CD14-positive monocyte (primary cell): Measurements from ENCODE around the gene LZTFL1. TPM values are rescaled to one million over a fixed set of nuclear protein-coding genes. Genes with fewer than 3 reads are reported as not detected.
"Not testable (repeated sequence)": the region's sequence is repeated elsewhere in the genome, so short reads cannot be mapped to it uniquely, and the experiment has no call there.

Source experiments
- DNase-seq, 3 donors: peaks; one replicate each; pipeline ENCODE4 v3.0.0-alpha.2; 2011 to 2022
- H2AFZ ChIP-seq: 2 replicates; pipeline ENCODE4 v1.6.0; 2012; ENCODE audit warnings: mild to moderate bottlenecking, low read depth, low read length, inconsistent platforms; ENCODE audit not compliant: insufficient read depth, poor library complexity, severe bottlenecking
- H3K27ac ChIP-seq, 2 donors: 1 replicate in 1 of 2; 2 replicates in 1 of 2; pipeline ENCODE4 v1.5.1; 2012 to 2013; ENCODE audit warnings: low read length in 2 of 2, control low read depth in 1 of 2, inconsistent platforms in 1 of 2, low read depth in 1 of 2, mild to moderate bottlenecking in 1 of 2
- H3K27me3 ChIP-seq, 2 donors: one replicate each; pipeline versions ENCODE4 v1.6.0 to v1.6.1; 2011 to 2013; ENCODE audit warnings: low read length in 2 of 2; ENCODE audit not compliant: control insufficient read depth in 2 of 2, insufficient read depth in 2 of 2
- H3K36me3 ChIP-seq, 2 donors: replicated peaks in 1 of 2; 1 replicate in 1 of 2; 2 replicates in 1 of 2; pipeline versions ENCODE4 v1.5.1 to v1.6.1; 2012 to 2013; ENCODE audit warnings: low read length in 2 of 2, control low read depth in 1 of 2, inconsistent platforms in 1 of 2, mild to moderate bottlenecking in 1 of 2; ENCODE audit not compliant: insufficient read depth in 2 of 2, control insufficient read depth in 1 of 2
- H3K4me1 ChIP-seq, 2 donors: 1 replicate in 1 of 2; 2 replicates in 1 of 2; pipeline versions ENCODE4 v1.5.1 to v1.6.1; 2012 to 2013; ENCODE audit warnings: low read length in 2 of 2, control low read depth in 1 of 2, inconsistent platforms in 1 of 2, mild to moderate bottlenecking in 1 of 2, moderate library complexity in 1 of 2; ENCODE audit not compliant: insufficient read depth in 2 of 2, control insufficient read depth in 1 of 2
- H3K4me2 ChIP-seq: replicated peaks from 2 replicates; pipeline ENCODE3; 2012; ENCODE audit warnings: low read length, moderate library complexity, mild to moderate bottlenecking; ENCODE audit not compliant: poor library complexity, severe bottlenecking; ENCODE audit errors: extremely low read depth
- H3K4me3 ChIP-seq, 3 experiments: fragments of 200-600 bp in 1 of 3; sonication (generic) in 1 of 3; replicated peaks in 1 of 3; 1 replicate in 2 of 3; 2 replicates in 1 of 3; pipeline ENCODE4 v1.5.1; 2011 to 2013; ENCODE audit warnings: low read length in 3 of 3, mild to moderate bottlenecking in 3 of 3, control low read depth in 2 of 3, low read depth in 2 of 3, inconsistent platforms in 1 of 3, moderate library complexity in 1 of 3
- H3K79me2 ChIP-seq: 2 replicates; pipeline ENCODE4 v1.6.0; 2012; ENCODE audit warnings: mild to moderate bottlenecking, control low read depth, inconsistent platforms, low read length, moderate library complexity; ENCODE audit not compliant: insufficient read depth
- H3K9ac ChIP-seq: 2 replicates; pipeline ENCODE4 v1.6.0; 2017; ENCODE audit warnings: low read length, mild to moderate bottlenecking; ENCODE audit not compliant: insufficient read depth, poor library complexity, severe bottlenecking
- H3K9me3 ChIP-seq, 2 donors: replicated peaks in 1 of 2; 1 replicate in 1 of 2; 2 replicates in 1 of 2; pipeline versions ENCODE4 v1.5.1 to v1.6.1; 2012 to 2013; ENCODE audit warnings: low read length in 2 of 2, control low read depth in 1 of 2; ENCODE audit not compliant: control insufficient read depth in 1 of 2, insufficient read depth in 1 of 2
- H4K20me1 ChIP-seq: 2 replicates; pipeline ENCODE4 v1.6.0; 2012; ENCODE audit warnings: mild to moderate bottlenecking, low read length, control low read depth, moderate library complexity; ENCODE audit not compliant: insufficient read depth
- H3K27ac Mint-ChIP-seq, 7 donors: one replicate each; pipeline ENCODE4 v1.8.0; 2020; ENCODE audit warnings: mild to moderate bottlenecking in 7 of 7, mixed read lengths in 7 of 7, moderate library complexity in 6 of 7, inconsistent platforms in 2 of 7
- H3K27me3 Mint-ChIP-seq, 3 donors: one replicate each; pipeline ENCODE4 v1.8.0; 2021 to 2022; ENCODE audit warnings: low read depth in 3 of 3, mild to moderate bottlenecking in 3 of 3, mixed read lengths in 3 of 3, moderate library complexity in 3 of 3, inconsistent platforms in 1 of 3
- H3K36me3 Mint-ChIP-seq, 2 donors: one replicate each; pipeline ENCODE4 v1.8.0; 2020; ENCODE audit warnings: mixed read lengths in 2 of 2, inconsistent platforms in 1 of 2, mild to moderate bottlenecking in 1 of 2
- H3K4me1 Mint-ChIP-seq: one replicate; pipeline ENCODE4 v1.8.0; 2020; ENCODE audit warnings: mild to moderate bottlenecking, mixed read lengths
- H3K4me3 Mint-ChIP-seq, 2 donors: one replicate each; pipeline ENCODE4 v1.8.0; 2020; ENCODE audit warnings: mild to moderate bottlenecking in 2 of 2, mixed read lengths in 2 of 2, moderate library complexity in 1 of 2
- H3K9me3 Mint-ChIP-seq, 7 donors: one replicate each; pipeline ENCODE4 v1.8.0; 2020 to 2022; ENCODE audit warnings: mixed read lengths in 7 of 7, mild to moderate bottlenecking in 6 of 7, moderate library complexity in 6 of 7, inconsistent platforms in 2 of 7
- CTCF ChIP-seq: fragments of 200-600 bp; IDR thresholded peaks from one replicate; pipeline ENCODE4 v1.8.0; 2022; ENCODE audit warnings: antibody characterized with exemption, mild to moderate bottlenecking
- WGBS: methylation state at CpG from one replicate; pipeline ENCODE4 v1.1.5; 2013; ENCODE audit warnings: missing lambda C conversion rate; ENCODE audit not compliant: insufficient coverage; 5-methylcytosine and 5-hydroxymethylcytosine counted together
- intact Hi-C, 2 donors: fragments of 100-400 bp; cut with micrococcal nuclease; formaldehyde crosslinking; loops; one replicate each; pipeline versions ENCODE4 v1.15.0 to v1.15.1; 2023
- polyA plus RNA-seq, 3 donors: library from polyadenylated mRNA; depleted of rRNA in 1 of 3; unstranded in 2 of 3; stranded (reverse) in 1 of 3; fragments of 300-500 nt in 2 of 3; fragments of >200 nt in 1 of 3; fragmentation: Illumina TruSeq in 2 of 3; gene quantifications; 1 replicate in 2 of 3; 2 replicates in 1 of 3; pipeline ENCODE4 v1.2.3, GENCODE V29; 2012 to 2021

Gene LZTFL1
- polyA plus RNA-seq, 3 donors: 7.3 to 10.5 (median 7.5) TPM

DNA sequence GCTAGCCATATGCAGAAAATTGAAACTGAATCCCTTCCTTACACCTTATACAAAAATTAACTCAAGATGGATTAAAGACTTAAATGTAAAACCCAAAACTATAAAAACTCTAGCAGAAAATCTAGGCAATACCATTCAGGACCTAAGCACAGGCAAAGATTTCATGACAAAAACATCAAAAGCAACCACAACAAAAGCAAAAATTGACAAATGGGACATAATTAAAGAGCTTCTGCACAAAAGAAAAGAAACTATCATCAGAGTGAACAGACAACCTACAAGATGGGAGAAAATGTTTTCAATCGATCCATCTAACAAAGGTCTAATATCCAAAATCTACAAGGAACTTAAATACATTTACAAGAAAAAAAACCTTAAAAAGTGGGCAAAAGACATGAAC is 14.4 kb upstream of the LZTFL1 start:
- H3K9me3 ChIP-seq, H3K79me2 ChIP-seq, intact Hi-C loops, H2AFZ ChIP-seq, H3K27ac Mint-ChIP-seq, H3K9ac ChIP-seq, H4K20me1 ChIP-seq, H3K4me3 Mint-ChIP-seq, H3K4me1 Mint-ChIP-seq, DNase-seq, H3K4me1 ChIP-seq, H3K36me3 Mint-ChIP-seq, H3K4me2 ChIP-seq, H3K36me3 ChIP-seq, H3K4me3 ChIP-seq, H3K27ac ChIP-seq, H3K27me3 ChIP-seq, H3K27me3 Mint-ChIP-seq: not testable (repeated sequence)
- H3K9me3 Mint-ChIP-seq: peaks cover 0 to 12% (median 5%) of the 10 kb centered on the region in 7 donors
- WGBS: no CpG with 5 or more reads among the region's 1 CpG

DNA sequence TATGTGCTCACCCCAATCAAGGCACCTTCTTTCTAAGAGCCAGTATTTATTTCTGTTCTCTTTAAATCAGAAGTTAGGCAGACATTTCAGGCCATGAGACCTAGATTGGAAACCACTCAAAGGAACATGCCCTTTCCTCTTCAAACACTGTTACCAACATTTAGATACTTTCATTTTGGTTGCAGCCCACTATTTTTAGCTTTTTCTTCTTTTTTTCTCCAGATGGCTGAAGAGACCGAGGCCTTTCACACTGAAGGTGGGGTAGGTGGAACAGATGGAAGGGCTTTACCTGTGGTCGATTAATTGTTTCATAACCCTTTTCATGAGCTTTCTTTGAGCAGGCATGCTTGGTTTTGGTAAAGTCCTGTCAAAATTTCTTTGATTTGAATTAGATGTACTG is 10.9 kb upstream of the LZTFL1 start:
- no peak overlapping the region for H3K9ac ChIP-seq
- no peak overlapping the region for H3K27ac ChIP-seq
- no peaks in the 10 kb centered on the region for H3K4me1 ChIP-seq
- Mint-ChIP-seq H3K36me3 (no peaks in the 10 kb centered on the region), H3K4me3 (no peak overlapping the region), H3K27me3 (peaks cover 10 to 13% (median 10%) of the 10 kb centered on the region in 3 donors), H3K9me3 (peaks cover 0 to 12% (median 5%) of the 10 kb centered on the region in 7 donors), H3K4me1 (no peaks in the 10 kb centered on the region), H3K27ac (peak overlapping the region in 1 of 7 donors; percentile 10)
- H3K36me3 ChIP-seq: no peaks in the 10 kb centered on the region
- H3K9me3 ChIP-seq: no peaks in the 10 kb centered on the region
- no peak overlapping the region for H3K4me2 ChIP-seq
- H3K79me2 ChIP-seq: no peaks in the 10 kb centered on the region
- no peak overlapping the region for H2AFZ ChIP-seq
- intact Hi-C loops: no loop called here
- 60% methylated on average over 1 of the region's 2 CpGs for WGBS
- H4K20me1 ChIP-seq: no peaks in the 10 kb centered on the region
- H3K27me3 ChIP-seq: peaks cover 0 to 5% of the 10 kb centered on the region in 2 donors
- no peak for DNase-seq
- no peak overlapping the region for H3K4me3 ChIP-seq
- no peak for TF ChIP-seq CTCF
